ENCODE data around the gene PNRC1.

The PNRC1 gene

GRCh38 chr6:89080281-89081128 is at the start of gene PNRC1:
Gene PNRC1 (plus strand): TSS chr6:89080751. CDS start chr6:89080895, 144 bp downstream.
- TF ChIP-seq FOXM1 (IDR thresholded peaks at IDR 0.05; ENCODE audit: borderline replicate concordance, low read depth) = no peak
- peak; percentile 43; the same call in 1 of the 2 replicates for TF ChIP-seq MAX (IDR thresholded peaks at IDR 0.05)
- peak; percentile 76 for TF ChIP-seq EGR1 (IDR thresholded peaks at IDR 0.05)
- TF ChIP-seq TAF1 (IDR thresholded peaks at IDR 0.05; ENCODE audit: low read depth) = peak; percentile 94
- TF ChIP-seq TCF12 (IDR thresholded peaks at IDR 0.05; ENCODE audit: low read depth) = peak; percentile 32; the same call in 1 of the 2 replicates

GRCh38 chr6:89032599-89032998 is 48.0 kb upstream of the PNRC1 start:
- TF ChIP-seq, protein P1, sequence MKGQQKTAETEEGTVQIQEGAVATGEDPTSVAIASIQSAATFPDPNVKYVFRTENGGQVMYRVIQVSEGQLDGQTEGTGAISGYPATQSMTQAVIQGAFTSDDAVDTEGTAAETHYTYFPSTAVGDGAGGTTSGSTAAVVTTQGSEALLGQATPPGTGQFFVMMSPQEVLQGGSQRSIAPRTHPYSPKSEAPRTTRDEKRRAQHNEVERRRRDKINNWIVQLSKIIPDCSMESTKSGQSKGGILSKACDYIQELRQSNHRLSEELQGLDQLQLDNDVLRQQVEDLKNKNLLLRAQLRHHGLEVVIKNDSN (IDR thresholded peaks at IDR 0.05) = no peak
- no peak for TF ChIP-seq RAD21 (IDR thresholded peaks at IDR 0.05; ENCODE audit: low read depth)
- TF ChIP-seq CREB1 (IDR thresholded peaks at IDR 0.05; ENCODE audit: low read depth) = no peak
- no peak for TF ChIP-seq TEAD4 (IDR thresholded peaks at IDR 0.05)
- no peak for TF ChIP-seq CEBPB (IDR thresholded peaks at IDR 0.05)
- no peak for TF ChIP-seq EGR1 (IDR thresholded peaks at IDR 0.05)
- TF ChIP-seq FOXM1 (IDR thresholded peaks at IDR 0.05; ENCODE audit: borderline replicate concordance, low read depth) = no peak
- no peak for TF ChIP-seq NFIC (IDR thresholded peaks at IDR 0.05)
- TF ChIP-seq YY1 (IDR thresholded peaks at IDR 0.05; ENCODE audit: low read depth) = no peak
- TF ChIP-seq TCF12 (IDR thresholded peaks at IDR 0.05; ENCODE audit: low read depth) = no peak
- TF ChIP-seq ZBTB7A (IDR thresholded peaks at IDR 0.05; ENCODE audit: low read depth) = no peak
- TF ChIP-seq EP300 (IDR thresholded peaks at IDR 0.05; ENCODE audit: borderline replicate concordance) = no peak
- no peak for TF ChIP-seq TAF1 (IDR thresholded peaks at IDR 0.05; ENCODE audit: low read depth)
- no peak for TF ChIP-seq MAX (IDR thresholded peaks at IDR 0.05)
- no peak for TF ChIP-seq REST (IDR thresholded peaks at IDR 0.05; ENCODE audit: low read depth)

DNA sequence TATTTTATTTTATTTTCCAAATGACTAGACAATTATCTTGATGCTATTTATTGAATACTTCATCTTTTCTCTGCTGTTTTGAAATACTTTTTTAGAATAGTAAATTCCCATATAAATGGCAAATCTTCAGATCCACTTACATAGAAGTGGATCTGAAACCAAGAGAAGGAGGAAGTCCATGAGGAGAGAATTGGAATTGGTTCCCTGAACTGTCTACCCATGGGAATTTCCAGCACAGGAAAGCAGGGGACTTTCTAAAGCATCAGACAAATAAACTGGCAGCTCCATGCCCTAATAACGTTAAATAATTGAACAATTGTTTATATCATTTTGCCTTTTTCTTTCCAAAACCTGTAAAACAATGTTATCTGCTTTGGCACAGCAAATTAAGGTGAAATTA is 47.1 kb upstream of the PNRC1 start:
- no peak for TF ChIP-seq EP300 (IDR thresholded peaks at IDR 0.05; ENCODE audit: borderline replicate concordance)
- TF ChIP-seq TEAD4 (IDR thresholded peaks at IDR 0.05) = no peak
- no peak for TF ChIP-seq TCF12 (IDR thresholded peaks at IDR 0.05; ENCODE audit: low read depth)
- TF ChIP-seq REST (IDR thresholded peaks at IDR 0.05; ENCODE audit: low read depth) = no peak
- TF ChIP-seq TAF1 (IDR thresholded peaks at IDR 0.05; ENCODE audit: low read depth) = no peak
- TF ChIP-seq YY1 (IDR thresholded peaks at IDR 0.05; ENCODE audit: low read depth) = no peak

GRCh38 chr6:89034116-89034515 is 46.4 kb upstream of the PNRC1 start:
- TF ChIP-seq NFIC (IDR thresholded peaks at IDR 0.05) = peak; percentile 67

DNA sequence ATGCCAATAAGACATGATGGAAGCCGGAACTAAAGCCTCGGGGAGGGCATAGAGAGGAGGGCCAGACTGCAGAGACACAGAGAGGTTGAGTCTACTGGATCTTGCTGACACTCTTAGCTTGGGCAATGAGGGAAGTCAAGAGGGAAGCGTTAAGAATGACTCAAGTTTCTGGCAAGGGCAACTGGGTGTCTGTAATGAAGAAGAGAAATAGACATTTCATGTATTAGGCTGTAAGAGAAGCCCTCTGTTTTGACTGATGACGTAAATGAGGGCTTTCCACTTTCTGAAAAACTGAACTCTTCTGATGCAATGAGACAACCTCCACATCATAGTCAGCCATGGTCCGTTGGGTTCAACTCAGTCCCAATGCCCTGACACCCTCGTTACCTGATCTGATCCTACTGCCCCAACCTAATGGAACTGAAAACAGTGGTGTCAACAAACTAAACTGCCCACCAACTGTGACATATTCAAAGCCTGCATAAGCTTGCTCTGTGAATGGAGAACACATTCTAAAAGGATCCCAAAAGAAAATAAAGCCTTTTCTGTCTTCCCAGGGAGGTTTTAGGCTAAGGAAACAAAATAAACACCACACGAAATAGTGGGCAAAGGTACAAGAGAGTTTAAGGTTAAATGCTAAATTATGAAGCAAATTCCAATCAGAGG is 45.8 kb upstream of the PNRC1 start:
- no peak for TF ChIP-seq EGR1 (IDR thresholded peaks at IDR 0.05)
- TF ChIP-seq ZBTB7A (IDR thresholded peaks at IDR 0.05; ENCODE audit: low read depth) = no peak
- TF ChIP-seq CREB1 (IDR thresholded peaks at IDR 0.05; ENCODE audit: low read depth) = no peak
- no peak for TF ChIP-seq REST (IDR thresholded peaks at IDR 0.05; ENCODE audit: low read depth)
- TF ChIP-seq TEAD4 (IDR thresholded peaks at IDR 0.05) = no peak
- no peak for TF ChIP-seq CEBPB (IDR thresholded peaks at IDR 0.05)

All from Ishikawa (cell line).